Sigmoid colon (tissue), 7 donors: ENCODE measurements around the gene HVCN1. TPM values are rescaled to one million over a fixed set of nuclear protein-coding genes. Genes with fewer than 3 reads are reported as not detected.
A peak's percentile ranks its signal among the peaks of the same experiment; 100 is the strongest.

Source experiments
- DNase-seq: peaks from one replicate; pipeline ENCODE4 v3.0.0-alpha.2; 2019
- H3K27ac ChIP-seq, 4 donors: fragments of 200-600 bp; sonication (generic); one replicate each; pipeline ENCODE4 v1.5.1; 2016 to 2019; ENCODE audit warnings: mild to moderate bottlenecking in 1 of 4
- H3K27me3 ChIP-seq, 3 donors: fragments of 200-600 bp; sonication (generic); one replicate each; pipeline ENCODE4 v1.5.1; 2019; ENCODE audit warnings: mild to moderate bottlenecking in 1 of 3
- H3K36me3 ChIP-seq, 4 donors: fragments of 200-600 bp; sonication (generic); one replicate each; pipeline ENCODE4 v1.5.1; 2016 to 2019
- H3K4me1 ChIP-seq, 4 donors: fragments of 200-600 bp; sonication (generic); one replicate each; pipeline ENCODE4 v1.5.1; 2017 to 2019
- H3K4me3 ChIP-seq, 4 donors: fragments of 200-600 bp; sonication (generic); one replicate each; pipeline ENCODE4 v1.5.1; 2017 to 2019; ENCODE audit warnings: mild to moderate bottlenecking in 2 of 4, moderate library complexity in 1 of 4
- H3K9me3 ChIP-seq, 4 donors: fragments of 200-600 bp in 3 of 4; sonication (generic) in 3 of 4; one replicate each; pipeline versions ENCODE4 v1.5.1 to v1.6.1; 2013 to 2019
- CTCF ChIP-seq, 4 experiments: fragments of 450-650 bp in 3 of 4; fragments of 200-600 bp in 1 of 4; IDR thresholded peaks; one replicate each; pipeline ENCODE4 v1.5.1; 2016 to 2019; ENCODE audit warnings: antibody characterized with exemption in 4 of 4, mild to moderate bottlenecking in 3 of 4, moderate library complexity in 2 of 4
- EP300 ChIP-seq, 4 donors: sonication (generic); formaldehyde crosslinking; IDR thresholded peaks; one replicate each; pipeline ENCODE4 v1.6.1; 2017; ENCODE audit warnings: antibody characterized with exemption in 4 of 4
- POLR2A ChIP-seq, 2 donors: fragments of 450-650 bp; IDR thresholded peaks; one replicate each; pipeline ENCODE4 v1.6.1; 2016; ENCODE audit warnings: antibody characterized with exemption in 2 of 2, mild to moderate bottlenecking in 2 of 2, moderate library complexity in 2 of 2
- POLR2AphosphoS5 ChIP-seq, 4 donors: sonication (generic); formaldehyde crosslinking; IDR thresholded peaks; one replicate each; pipeline ENCODE4 v1.6.1; 2017; ENCODE audit warnings: antibody characterized with exemption in 4 of 4
- WGBS, 2 donors: extraction: QIAGEN DNeasy Blood & Tissue Kit; methylation state at CpG; one replicate each; pipeline ENCODE4 v1.1.7; 2013; 5-methylcytosine and 5-hydroxymethylcytosine counted together
- intact Hi-C: fragments of 100-400 bp; cut with DNase I; formaldehyde crosslinking; loops from one replicate; pipeline ENCODE4 v1.15.1; 2023
- polyA plus RNA-seq, 3 donors: library from polyadenylated mRNA; stranded (reverse); fragments of 200-250 nt; gene quantifications; one replicate each; pipeline ENCODE4 v1.2.3, GENCODE V29; 2013
- total RNA-seq, 4 donors: library from RNA; depleted of rRNA; stranded (reverse); fragments of >200 nt; gene quantifications; one replicate each; pipeline ENCODE4 v1.1.0, GENCODE V29; 2016
- donor health status: healthy with polysubstance abuse.
- donor health status: Bipolar disorder and iron deficiency.
- donor health status: healthy.

The HVCN1 gene
- total and polyA plus RNA-seq, 7 donors: 1.8 to 26.3 (median 5.7) TPM

- WGBS, 2 donors: 81 to 85% methylated on average over 12 of the region's 12 CpGs
Observed at GRCh38 chr12:110694330-110694901, 5.5 kb upstream of the HVCN1 start.

DNA sequence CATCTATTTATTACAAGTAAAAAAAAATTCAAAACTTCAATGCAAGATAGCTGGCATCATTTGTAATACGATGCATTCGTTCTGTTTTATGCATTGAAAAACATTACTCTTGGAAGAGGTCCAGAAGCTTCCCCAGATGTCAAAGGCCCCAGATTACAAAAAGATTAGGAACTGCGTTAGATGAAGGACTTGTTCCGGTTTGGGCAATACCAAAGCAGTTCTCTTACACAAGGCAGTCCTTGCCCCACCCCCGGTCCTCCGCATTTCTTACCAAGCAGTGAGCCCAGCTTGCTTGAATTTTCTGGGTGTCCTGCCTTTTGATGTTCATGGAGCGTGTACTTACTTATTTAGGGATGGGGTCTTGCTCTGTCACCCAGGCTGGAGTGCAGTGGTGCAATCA is 4.8 kb upstream of the HVCN1 start:
- H3K27me3 ChIP-seq: no peaks in the 10 kb centered on the region
- no peak overlapping the region for H3K4me3 ChIP-seq
- peak; percentile 74 for DNase-seq
- H3K36me3 ChIP-seq: no peaks in the 10 kb centered on the region
- H3K4me1 ChIP-seq: peaks cover 0 to 27% (median 10%) of the 10 kb centered on the region in 4 donors
- H3K9me3 ChIP-seq: no peaks in the 10 kb centered on the region
- H3K27ac ChIP-seq: peak overlapping the region in 2 of 4 donors; percentile 14 to 51
- intact Hi-C loops: no loop called here
- 61 to 71% methylated on average over 7 of the region's 7 CpGs for WGBS, 2 donors
- TF ChIP-seq EP300 (IDR thresholded peaks at IDR 0.05): no peak
- TF ChIP-seq POLR2A (IDR thresholded peaks at IDR 0.05): no peak
- TF ChIP-seq POLR2AphosphoS5 (IDR thresholded peaks at IDR 0.05): no peak
- TF ChIP-seq CTCF (IDR thresholded peaks at IDR 0.05): no peak

More at GRCh38 chr12:110694330-110694901, 5.5 kb upstream of the HVCN1 start:
- no peaks in the 10 kb centered on the region for H3K9me3 ChIP-seq
- H3K27ac ChIP-seq: peak overlapping the region in 2 of 4 donors; percentile 32 to 51
- no peak for TF ChIP-seq POLR2A (IDR thresholded peaks at IDR 0.05)
- no peak for TF ChIP-seq CTCF (IDR thresholded peaks at IDR 0.05)
- no peak for TF ChIP-seq POLR2AphosphoS5 (IDR thresholded peaks at IDR 0.05)
- no peak for TF ChIP-seq EP300 (IDR thresholded peaks at IDR 0.05)
- H3K27me3 ChIP-seq: no peaks in the 10 kb centered on the region
- peak; percentile 70 for DNase-seq
- no peaks in the 10 kb centered on the region for H3K36me3 ChIP-seq
- peaks cover 0 to 25% (median 10%) of the 10 kb centered on the region in 4 donors for H3K4me1 ChIP-seq
- H3K4me3 ChIP-seq: no peak overlapping the region
- intact Hi-C loops: no loop called here

- Histone ChIP-seq H3K4me1 (peaks cover 0 to 24% (median 15%) of the 10 kb centered on the region in 4 donors), H3K27me3 (no peaks in the 10 kb centered on the region), H3K27ac (peak overlapping the region in 3 of 4 donors; percentile 67 to 74 (median 71)), H3K4me3 (no peak overlapping the region), H3K9me3 (no peaks in the 10 kb centered on the region), H3K36me3 (no peaks in the 10 kb centered on the region)
- WGBS, 2 donors: 21 to 54% methylated on average over 4 of the region's 4 CpGs
- DNase-seq: no peak
- TF ChIP-seq CTCF (IDR thresholded peaks at IDR 0.05) (no peak), POLR2AphosphoS5 (IDR thresholded peaks at IDR 0.05) (no peak), EP300 (IDR thresholded peaks at IDR 0.05) (no peak)
- intact Hi-C loops: no loop called here
Observed at GRCh38 chr12:110690127-110690430, 1.2 kb upstream of the HVCN1 start.

DNA sequence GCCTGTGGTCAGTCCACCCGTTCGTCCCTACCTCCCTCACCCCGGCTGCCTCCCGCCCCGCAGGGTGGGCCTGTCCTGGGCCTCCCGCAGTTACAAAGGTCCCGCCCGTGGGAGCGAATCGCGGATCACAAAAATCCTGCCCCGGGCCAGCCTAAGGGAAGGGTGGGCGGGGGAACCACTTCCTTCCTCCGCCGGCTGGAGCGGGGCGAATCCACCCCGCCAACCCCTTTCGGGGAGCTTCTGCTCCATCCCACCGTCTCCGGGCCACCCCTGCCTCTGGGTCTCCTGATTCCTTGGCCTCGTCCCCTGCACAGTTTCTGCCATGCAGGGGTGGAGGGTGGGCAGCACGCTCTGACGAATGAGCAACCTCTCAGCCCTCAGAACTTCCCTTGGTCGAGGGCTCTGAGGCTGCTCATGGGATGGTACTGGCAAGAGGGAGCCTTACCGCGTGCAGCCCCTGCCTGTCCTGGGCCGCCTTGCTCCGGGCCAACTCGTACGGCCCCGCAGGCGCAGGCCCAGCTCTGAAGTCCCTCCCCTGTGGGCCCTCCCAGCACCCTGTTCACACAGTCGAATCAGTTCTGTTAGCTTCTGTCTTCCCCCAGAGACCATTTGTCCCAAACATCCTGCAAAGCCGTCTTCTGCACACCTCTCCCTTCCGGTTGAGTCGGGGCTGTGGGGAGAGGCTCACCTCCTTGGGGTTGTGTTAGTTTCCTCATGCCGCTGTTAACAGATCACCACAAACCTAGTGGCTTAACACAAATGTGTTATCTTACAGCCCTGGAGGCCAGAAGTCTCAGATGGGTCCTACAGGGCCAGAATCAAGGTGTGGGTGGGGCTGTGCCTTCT is 589 bp upstream of the HVCN1 start:
- peak; percentile 81 for DNase-seq
- Histone ChIP-seq H3K36me3 (no peaks in the 10 kb centered on the region), H3K4me1 (peaks cover 0 to 24% (median 15%) of the 10 kb centered on the region in 4 donors), H3K9me3 (no peaks in the 10 kb centered on the region), H3K4me3 (peak overlapping the region; percentile 53 to 82 (median 69)), H3K27ac (peak overlapping the region; percentile 51 to 74 (median 69)), H3K27me3 (no peaks in the 10 kb centered on the region)
- WGBS, 2 donors: 1% methylated on average over 38 of the region's 38 CpGs
- TF ChIP-seq EP300 (IDR thresholded peaks at IDR 0.05) (no peak), POLR2AphosphoS5 (IDR thresholded peaks at IDR 0.05) (peak in 2 of 4 donors; percentile 35 to 41), POLR2A (IDR thresholded peaks at IDR 0.05) (no peak)
- intact Hi-C loops: no loop called here

- H3K27me3 ChIP-seq: no peaks in the 10 kb centered on the region
- H3K9me3 ChIP-seq: no peaks in the 10 kb centered on the region
- peak; percentile 56 for DNase-seq
- WGBS, 2 donors: 85 to 87% methylated on average over 15 of the region's 15 CpGs
- H3K27ac ChIP-seq: no peak overlapping the region
- TF ChIP-seq POLR2AphosphoS5 (IDR thresholded peaks at IDR 0.05) (no peak), POLR2A (IDR thresholded peaks at IDR 0.05) (no peak), CTCF (IDR thresholded peaks at IDR 0.05) (no peak), EP300 (IDR thresholded peaks at IDR 0.05) (no peak)
- intact Hi-C loops: no loop called here
- no peaks in the 10 kb centered on the region for H3K36me3 ChIP-seq
- peaks cover 0 to 24% (median 15%) of the 10 kb centered on the region in 4 donors for H3K4me1 ChIP-seq
- no peak overlapping the region for H3K4me3 ChIP-seq
Observed at GRCh38 chr12:110687396-110688169, 1.3 kb downstream of the HVCN1 start.
